ENCODE data around the gene S100A2. TPM values are rescaled to one million over a fixed set of nuclear protein-coding genes. Genes with fewer than 3 reads are reported as not detected.

S100A2 gene
- total RNA-seq, 1 donor from 2014 or later = 0.40 TPM

- Mint-ChIP-seq H3K4me1 (peaks cover 11% of the 10 kb centered on the region), H3K4me3 (no peak overlapping the region), H3K27me3 (no peaks in the 10 kb centered on the region), H3K27ac (no peak overlapping the region), H3K9me3 (no peaks in the 10 kb centered on the region), H3K36me3 (ENCODE audit: low read depth) (no peaks in the 10 kb centered on the region)
- no peak for DNase-seq
- intact Hi-C loops (cut with micrococcal nuclease) = no loop called here
Observed at GRCh38 chr1:153519242-153519641, 46.4 kb downstream of the S100A2 start.

GRCh38 chr1:153515504-153516394 lies 49.9 kb downstream of the S100A2 start:
- H3K27me3 Mint-ChIP-seq = no peaks in the 10 kb centered on the region
- intact Hi-C loops (cut with micrococcal nuclease) = no loop called here
- H3K4me1 Mint-ChIP-seq = peaks cover 24% of the 10 kb centered on the region
- DNase-seq = no peak
- no peak overlapping the region for H3K4me3 Mint-ChIP-seq
- H3K36me3 Mint-ChIP-seq (ENCODE audit: low read depth) = no peaks in the 10 kb centered on the region
- H3K9me3 Mint-ChIP-seq = no peaks in the 10 kb centered on the region
- no peak overlapping the region for H3K27ac Mint-ChIP-seq

- no peaks in the 10 kb centered on the region for H3K27me3 Mint-ChIP-seq
- peaks cover 26% of the 10 kb centered on the region for H3K4me1 Mint-ChIP-seq
- H3K36me3 Mint-ChIP-seq (ENCODE audit: low read depth) = no peaks in the 10 kb centered on the region
- no peaks in the 10 kb centered on the region for H3K9me3 Mint-ChIP-seq
- DNase-seq = no peak
- no peak overlapping the region for H3K4me3 Mint-ChIP-seq
- intact Hi-C loops (cut with micrococcal nuclease) = no loop called here
- H3K27ac Mint-ChIP-seq = no peak overlapping the region
Observed at GRCh38 chr1:153513666-153514065, 52.0 kb downstream of the S100A2 start.

- Mint-ChIP-seq H3K4me1 (peaks cover 24% of the 10 kb centered on the region), H3K36me3 (ENCODE audit: low read depth) (no peaks in the 10 kb centered on the region), H3K27me3 (no peaks in the 10 kb centered on the region), H3K4me3 (no peak overlapping the region), H3K9me3 (no peaks in the 10 kb centered on the region), H3K27ac (no peak overlapping the region)
- DNase-seq = no peak
- intact Hi-C loops (cut with micrococcal nuclease) = no loop called here
Observed at GRCh38 chr1:153513023-153513422, 52.6 kb downstream of the S100A2 start.

Other genes starting within 250 kb of the S100A2 start
- not detected in 2 replicates for gene PGLYRP4, start 217.0 kb downstream of the S100A2 start, total RNA-seq
- not detected in 2 replicates for gene S100A9, start 208.0 kb downstream of the S100A2 start, total RNA-seq
- not detected in 2 replicates for gene S100A12, start 190.2 kb downstream of the S100A2 start, total RNA-seq
- gene S100A8, start 174.8 kb downstream of the S100A2 start, total RNA-seq = not detected in 2 replicates
- not detected in 2 replicates for gene S100A7A, start 149.3 kb downstream of the S100A2 start, total RNA-seq
- gene S100A7, start 105.2 kb downstream of the S100A2 start, total RNA-seq = not detected in 2 replicates
- 166 and 174 TPM in 2 replicates for gene S100A6, start 29.9 kb downstream of the S100A2 start, total RNA-seq
- gene S100A5, start 24.9 kb downstream of the S100A2 start, total RNA-seq = 2.3 and 2.6 TPM in 2 replicates
- 132 and 134 TPM in 2 replicates for gene S100A4, start 20.0 kb downstream of the S100A2 start, total RNA-seq
- not detected in 2 replicates for gene S100A3, start 16.6 kb downstream of the S100A2 start, total RNA-seq
- not detected in 2 replicates for gene S100A16, start 47.3 kb upstream of the S100A2 start, total RNA-seq
- gene S100A14, start 50.5 kb upstream of the S100A2 start, total RNA-seq = not detected in 2 replicates
- 3.1 and 3.2 TPM in 2 replicates for gene S100A13, start 61.7 kb upstream of the S100A2 start, total RNA-seq
- not detected in 2 replicates for gene S100A1, start 62.6 kb upstream of the S100A2 start, total RNA-seq
- gene CHTOP, start 68.2 kb upstream of the S100A2 start, total RNA-seq = 110 and 114 TPM in 2 replicates
- 28.6 and 31.6 TPM in 2 replicates for gene SNAPIN, start 92.9 kb upstream of the S100A2 start, total RNA-seq
- 377 and 390 TPM in 2 replicates for gene ILF2, start 105.1 kb upstream of the S100A2 start, total RNA-seq
- gene NPR1, start 112.8 kb upstream of the S100A2 start, total RNA-seq = 0.05 and 0.09 TPM in 2 replicates
- 63.1 and 64.8 TPM in 2 replicates for gene INTS3, start 162.2 kb upstream of the S100A2 start, total RNA-seq
- gene SLC27A3, start 209.6 kb upstream of the S100A2 start, total RNA-seq = 10.0 and 10.3 TPM in 2 replicates

Data from activated CD4-positive, alpha-beta T cell treated with anti-CD3 and anti-CD28 coated beads, Interleukin-2, amount 10 ng/mL, durations not matched to agents 24 days and 14 days (primary cell).